ENCODE results near the gene MCEMP1. TPM values are rescaled to one million over a fixed set of nuclear protein-coding genes. Genes with fewer than 3 reads are reported as not detected.
"Not testable (repeated sequence)": the region's sequence is repeated elsewhere in the genome, so short reads cannot be mapped to it uniquely, and the experiment has no call there.

Gene MCEMP1
- total RNA-seq, 1 donor from 2014 or later, result 9.1 TPM

DNA sequence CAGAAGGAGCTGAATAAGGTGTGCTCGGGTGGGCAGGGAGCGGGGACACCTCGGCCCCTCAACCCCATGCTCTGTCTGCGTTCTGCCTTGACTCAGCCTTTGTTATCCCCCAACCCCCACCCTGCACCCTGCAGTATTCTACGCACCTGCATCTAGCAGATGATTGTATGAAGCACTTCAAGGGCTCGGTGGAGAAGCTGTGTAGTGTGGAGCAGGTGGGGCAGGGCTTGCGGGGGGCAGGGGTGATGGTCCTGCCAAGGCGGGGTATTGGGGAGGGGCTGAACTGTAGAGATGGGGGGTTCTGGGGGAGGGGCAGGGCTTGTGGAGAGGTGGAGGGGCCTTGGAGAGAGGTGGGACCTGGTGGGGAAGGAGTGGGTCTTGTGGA is 33.9 kb upstream of the MCEMP1 start:
- DNase-seq (ENCODE audit: low spot score), result no peak

DNA sequence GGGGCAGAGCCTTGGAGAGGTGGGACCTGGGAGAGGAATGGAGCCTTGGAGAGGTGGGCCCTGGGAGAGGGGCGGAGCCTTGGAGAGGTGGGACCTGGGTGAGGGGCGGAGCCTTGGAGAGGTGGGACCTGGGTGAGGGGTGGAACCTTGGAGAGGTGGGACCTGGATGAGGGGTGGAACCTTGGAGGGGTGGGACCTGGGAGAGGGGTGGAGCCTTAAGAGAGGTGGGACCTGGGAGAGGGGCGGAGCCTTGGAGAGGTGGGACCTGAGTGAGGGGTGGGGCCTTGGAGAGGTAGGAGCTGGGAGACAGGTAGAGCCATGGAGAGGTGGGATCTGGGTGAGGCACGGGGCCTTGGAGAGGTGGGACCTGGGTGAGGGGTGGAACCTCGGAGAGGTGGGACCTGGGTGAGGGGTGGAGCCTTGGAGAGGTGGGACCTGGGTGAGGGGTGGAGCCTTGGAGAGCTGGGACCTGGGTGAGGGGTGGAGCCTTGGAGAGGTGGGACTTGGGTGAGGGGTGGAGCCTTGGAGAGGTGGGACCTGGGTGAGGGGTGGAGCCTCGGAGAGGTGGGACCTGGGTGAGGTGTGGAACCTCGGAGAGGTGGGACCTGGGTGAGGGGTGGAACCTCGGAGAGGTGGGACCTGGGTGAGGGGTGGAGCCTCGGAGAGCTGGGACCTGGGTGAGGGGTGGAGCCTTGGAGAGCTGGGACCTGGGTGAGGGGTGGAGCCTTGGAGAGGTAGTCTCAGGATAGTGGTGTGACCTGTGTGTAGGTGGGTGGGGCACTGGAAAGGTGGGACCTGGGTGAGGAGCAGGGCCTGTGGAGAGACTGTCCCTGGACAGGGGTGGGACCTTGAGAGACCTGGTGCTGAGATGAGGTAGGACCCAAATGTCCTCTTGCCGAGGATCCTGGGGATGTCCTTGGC is 33.0 kb upstream of the MCEMP1 start:
- not testable (repeated sequence) for DNase-seq (ENCODE audit: low spot score)

DNA sequence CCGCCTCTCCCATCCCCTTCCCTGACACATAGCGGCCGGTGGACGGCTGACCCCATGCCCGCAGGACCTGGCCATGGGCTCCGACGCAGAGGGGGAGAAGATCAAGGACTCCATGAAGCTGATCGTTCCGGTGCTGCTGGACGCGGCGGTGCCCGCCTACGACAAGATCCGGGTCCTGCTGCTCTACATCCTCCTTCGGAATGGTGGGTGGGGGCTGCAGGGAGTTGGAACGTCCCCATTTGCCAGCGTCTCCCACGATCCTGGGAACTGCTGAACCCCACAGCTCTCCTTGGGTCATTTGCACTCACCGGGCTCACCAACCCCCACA is 32.4 kb upstream of the MCEMP1 start:
- no peak for DNase-seq (ENCODE audit: low spot score)

DNA sequence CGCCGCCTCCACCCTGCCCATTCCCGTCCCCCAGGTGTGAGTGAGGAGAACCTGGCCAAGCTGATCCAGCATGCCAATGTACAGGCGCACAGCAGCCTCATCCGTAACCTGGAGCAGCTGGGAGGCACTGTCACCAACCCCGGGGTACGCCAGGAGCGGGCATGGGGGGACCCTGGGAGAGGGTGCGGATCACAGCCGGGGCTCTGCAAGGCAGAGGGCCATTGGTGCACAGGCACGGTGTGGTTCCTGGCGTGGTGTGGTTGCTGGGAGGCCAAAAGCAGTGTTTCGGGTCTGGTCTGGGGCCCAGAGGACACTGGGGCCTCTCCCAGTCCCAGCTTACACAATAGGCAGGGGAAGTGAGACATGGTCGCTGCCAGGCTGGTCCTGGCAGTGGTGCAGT is 31.7 kb upstream of the MCEMP1 start:
- no peak for DNase-seq (ENCODE audit: low spot score)

DNA sequence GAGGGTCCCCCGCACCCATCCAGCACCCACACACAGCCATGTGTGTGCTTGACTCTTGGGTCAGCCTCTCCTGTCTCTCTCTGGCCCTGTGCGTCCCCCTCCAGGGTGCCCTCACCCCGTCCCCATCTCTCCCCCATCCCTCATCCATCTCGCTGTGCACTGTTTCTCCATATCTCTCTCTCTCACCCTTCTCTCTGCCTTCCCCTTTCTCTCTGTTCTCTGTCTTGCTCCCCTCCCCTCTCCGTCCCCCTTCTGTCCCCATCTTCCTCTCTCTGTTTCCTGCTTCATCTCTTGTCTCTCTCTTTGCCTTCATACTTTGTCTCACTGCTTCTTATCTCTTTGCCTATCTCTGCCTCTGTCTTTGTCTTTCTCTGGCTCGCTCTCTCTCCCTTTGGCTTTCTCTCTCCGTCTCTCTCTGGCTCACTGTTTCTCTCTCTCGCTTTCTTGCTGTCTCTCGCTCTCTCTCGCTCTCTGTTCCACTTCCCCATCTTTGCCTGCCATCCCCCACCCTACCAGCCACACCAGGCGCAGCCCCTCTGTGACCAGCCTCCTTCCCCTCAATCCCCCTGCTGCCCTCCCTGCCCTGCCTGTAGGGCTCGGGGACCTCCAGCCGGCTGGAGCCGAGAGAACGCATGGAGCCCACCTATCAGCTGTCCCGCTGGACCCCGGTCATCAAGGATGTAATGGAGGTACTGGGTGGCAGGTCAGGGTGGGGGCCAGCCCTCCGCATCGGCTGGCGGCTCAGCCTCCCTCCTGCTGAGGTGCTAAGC is 31.0 kb upstream of the MCEMP1 start:
- no peak for DNase-seq (ENCODE audit: low spot score)

DNA sequence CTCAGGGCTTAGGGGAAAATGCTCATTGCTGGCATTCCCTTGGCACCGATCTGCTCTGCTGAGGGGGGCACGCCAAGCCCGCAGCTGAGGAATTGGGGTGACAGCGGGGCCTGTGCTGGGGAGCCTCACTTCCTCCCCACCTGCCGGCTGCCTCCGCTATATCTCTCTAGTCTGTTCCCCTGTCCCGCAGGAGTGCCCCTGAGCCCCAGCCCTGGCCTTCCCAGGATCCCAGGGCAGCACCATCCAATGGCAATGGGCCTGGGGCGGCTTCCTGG is 30.5 kb upstream of the MCEMP1 start:
- DNase-seq (ENCODE audit: low spot score), result no peak

DNA sequence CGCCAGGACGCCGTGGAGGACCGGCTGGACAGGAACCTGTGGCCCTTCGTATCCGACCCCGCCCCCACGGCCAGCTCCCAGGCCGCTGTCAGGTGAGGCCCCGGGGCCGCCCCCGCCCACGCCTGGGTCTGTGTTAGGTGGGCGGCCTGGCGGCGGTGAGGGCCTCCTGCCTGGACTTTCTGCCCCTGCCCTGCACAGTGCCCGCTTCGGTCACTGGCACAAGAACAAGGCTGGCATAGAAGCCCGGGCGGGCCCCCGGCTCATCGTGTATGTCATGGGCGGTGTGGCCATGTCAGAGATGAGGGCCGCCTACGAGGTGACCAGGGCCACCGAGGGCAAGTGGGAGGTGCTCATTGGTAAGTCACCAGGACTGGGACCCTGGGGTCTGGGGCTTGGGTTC is 29.7 kb upstream of the MCEMP1 start:
- DNase-seq (ENCODE audit: low spot score), result no peak

DNA sequence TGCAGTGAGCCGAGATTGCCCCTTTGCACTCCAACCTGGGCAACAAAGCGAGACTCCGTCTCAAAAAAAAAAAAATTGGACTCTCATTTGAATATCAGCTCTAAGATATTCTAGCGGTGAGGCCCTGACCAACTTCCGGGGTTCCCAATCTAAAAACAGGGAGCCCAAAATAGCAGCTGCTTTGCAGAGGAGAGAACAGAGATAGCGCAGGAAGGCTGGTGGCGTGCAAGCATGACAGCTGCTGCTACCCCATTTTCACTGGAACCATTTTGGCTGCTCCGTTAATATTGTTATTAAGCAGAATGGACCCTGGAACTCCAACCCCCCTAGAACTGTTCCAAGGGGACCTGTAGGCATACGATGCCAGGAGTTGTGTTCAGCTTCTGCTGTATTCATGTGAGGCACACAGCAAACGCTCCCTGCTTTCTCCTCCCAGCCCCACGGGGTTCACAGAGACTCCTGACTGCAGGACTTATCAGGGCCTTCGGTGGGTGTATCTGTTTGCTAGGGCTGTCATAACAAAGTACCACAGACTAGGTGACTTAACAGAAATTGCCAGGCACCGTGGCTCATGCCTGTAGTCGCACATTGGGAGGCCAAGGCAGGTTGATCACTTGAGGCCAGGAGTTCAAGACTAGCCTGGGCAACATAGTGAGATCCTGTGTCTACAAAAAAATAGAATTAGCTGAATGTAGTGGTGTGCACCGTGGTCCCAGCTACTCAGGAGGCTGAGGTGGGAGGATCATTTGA is 28.4 kb upstream of the MCEMP1 start:
- DNase-seq (ENCODE audit: low spot score), result no peak

DNA sequence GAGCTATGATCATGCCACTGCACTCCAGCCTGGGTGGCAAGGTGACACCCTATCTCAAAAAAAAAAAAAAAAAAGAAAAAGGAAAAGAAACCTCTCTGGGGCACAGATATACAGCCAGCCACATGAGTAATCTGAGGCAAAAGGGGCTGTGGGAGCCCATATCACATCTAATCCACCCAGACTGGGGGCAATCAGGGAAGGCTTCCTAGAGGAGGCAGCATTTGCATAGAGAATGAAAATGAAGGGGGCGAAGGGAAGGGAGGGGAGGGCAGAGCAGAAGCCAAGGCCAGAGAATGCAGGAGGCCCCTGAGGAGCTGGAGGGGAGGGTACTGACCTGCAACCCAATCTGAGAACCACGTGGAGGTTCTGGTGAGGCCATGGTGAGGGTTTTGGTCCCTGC is 26.7 kb upstream of the MCEMP1 start:
- no peak for DNase-seq (ENCODE audit: low spot score)

DNA sequence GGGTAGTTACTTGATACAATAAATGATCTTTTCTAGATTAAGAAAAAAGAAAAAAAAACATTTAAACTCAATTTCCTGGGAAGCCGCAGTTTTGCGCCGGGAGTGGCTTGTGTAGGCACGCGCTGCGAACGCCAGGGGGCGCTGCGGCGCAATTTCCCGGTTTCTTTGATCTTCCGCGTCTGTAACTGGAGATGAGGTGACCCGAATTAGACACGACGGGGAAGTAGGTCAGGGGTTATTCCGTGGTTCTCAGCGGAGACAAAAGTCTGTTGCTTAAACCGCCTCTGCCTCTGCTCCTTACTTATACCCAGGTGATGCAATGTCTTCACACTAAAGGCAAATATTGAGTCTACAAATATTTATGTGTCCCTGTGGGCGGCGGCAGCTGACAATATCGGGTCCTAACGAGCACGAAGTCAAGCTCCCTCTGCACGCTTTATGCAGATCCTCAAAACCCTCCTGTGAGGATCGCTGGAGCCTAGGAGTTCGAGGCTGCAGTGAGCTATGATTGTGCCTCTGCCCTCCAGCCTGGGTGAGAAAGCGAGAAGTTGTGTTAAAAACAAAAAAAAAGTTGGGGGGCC is 24.7 kb upstream of the MCEMP1 start:
- DNase-seq (ENCODE audit: low spot score), result peak; percentile 94

DNA sequence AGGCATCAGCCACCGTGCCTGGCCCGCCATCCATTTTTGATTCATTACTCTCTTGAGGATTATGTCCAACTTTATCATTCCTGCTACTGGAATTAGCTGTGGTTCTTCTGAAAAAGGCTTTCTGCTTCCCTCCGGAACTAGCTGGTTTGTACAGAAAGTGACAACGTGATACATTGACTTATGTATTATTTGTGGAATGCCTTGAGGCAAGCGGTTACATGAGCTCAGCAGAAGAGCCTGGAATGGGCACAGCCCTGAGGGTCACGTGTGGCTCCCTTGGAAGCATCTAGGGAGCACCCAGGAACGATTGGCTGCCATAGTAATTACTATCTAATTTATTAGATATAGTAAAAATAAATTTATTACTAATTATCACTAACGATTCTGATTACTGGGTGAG is 22.5 kb upstream of the MCEMP1 start:
- no peak for DNase-seq (ENCODE audit: low spot score)

DNA sequence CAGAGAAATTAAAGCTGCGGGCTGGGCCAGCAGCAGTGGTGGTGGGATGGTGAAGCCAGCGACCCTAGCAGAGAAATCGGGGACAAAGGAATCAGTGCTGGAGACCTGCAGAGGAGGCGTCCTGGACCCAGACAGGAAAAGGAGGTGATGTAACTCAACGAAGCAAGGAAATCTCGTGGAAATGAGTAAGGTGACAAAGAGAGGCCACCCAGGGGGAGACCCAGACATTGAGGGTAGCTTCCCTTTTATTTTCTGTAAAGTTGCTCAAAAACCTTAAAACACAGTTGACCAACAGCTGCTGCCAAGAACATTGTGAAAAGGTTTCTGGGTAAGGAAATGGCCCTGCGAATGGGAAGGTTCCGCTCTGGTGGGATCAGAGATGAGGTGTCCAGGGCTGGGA is 21.3 kb upstream of the MCEMP1 start:
- DNase-seq (ENCODE audit: low spot score), result no peak

DNA sequence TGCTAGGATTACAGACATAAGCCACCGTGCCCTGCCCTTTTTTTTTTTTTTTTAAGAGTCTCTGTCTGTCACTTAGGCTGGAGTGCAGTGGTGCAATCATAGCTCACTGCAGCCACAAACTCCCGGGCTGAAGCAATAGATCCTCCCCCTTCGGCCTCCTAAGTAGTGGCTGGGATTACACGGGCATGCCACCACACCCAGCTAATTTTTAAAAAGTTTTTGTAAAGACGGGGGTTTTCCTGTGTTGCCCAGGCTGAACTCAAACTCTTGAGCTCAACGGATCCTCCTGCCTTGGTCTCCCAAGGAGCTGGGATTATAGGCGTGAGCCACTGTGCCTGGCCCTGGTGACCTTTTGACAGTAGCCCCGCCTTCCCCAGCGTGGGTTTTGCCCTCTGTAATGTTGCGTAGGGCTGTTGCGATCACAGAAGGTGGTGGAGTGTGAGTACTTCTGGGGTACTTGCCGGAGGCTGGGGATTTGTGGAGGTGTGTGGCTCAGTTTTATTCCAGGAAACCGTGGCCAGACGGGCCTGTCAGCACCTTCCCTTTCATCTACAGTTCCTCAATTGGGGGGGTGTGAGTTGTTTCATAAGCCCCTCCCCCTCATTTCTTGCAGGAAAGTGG is 19.6 kb upstream of the MCEMP1 start:
- no peak for DNase-seq (ENCODE audit: low spot score)

DNA sequence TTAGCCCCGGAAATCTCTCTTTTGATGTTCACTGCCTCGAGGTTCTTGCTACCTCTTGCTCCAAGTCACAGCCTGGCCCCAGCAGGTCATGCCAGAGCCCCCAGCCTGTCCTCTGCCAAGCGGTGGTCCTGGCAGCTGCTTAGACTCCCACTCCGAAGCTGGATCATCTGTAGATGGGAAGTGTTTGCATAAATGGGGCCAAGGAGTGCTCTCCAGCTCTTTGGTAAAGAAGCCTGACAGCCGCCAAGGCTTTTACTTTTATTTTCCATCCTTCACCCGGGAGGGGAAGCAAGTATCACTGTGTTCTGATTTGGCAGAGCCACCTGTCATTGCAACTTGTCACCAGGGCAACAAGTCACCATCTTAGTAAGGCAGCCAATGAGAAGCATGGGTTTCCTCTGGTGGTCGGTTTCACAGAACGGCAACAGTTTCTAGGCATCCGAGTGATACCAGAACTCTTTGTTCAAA is 18.6 kb upstream of the MCEMP1 start:
- no peak for DNase-seq (ENCODE audit: low spot score)

DNA sequence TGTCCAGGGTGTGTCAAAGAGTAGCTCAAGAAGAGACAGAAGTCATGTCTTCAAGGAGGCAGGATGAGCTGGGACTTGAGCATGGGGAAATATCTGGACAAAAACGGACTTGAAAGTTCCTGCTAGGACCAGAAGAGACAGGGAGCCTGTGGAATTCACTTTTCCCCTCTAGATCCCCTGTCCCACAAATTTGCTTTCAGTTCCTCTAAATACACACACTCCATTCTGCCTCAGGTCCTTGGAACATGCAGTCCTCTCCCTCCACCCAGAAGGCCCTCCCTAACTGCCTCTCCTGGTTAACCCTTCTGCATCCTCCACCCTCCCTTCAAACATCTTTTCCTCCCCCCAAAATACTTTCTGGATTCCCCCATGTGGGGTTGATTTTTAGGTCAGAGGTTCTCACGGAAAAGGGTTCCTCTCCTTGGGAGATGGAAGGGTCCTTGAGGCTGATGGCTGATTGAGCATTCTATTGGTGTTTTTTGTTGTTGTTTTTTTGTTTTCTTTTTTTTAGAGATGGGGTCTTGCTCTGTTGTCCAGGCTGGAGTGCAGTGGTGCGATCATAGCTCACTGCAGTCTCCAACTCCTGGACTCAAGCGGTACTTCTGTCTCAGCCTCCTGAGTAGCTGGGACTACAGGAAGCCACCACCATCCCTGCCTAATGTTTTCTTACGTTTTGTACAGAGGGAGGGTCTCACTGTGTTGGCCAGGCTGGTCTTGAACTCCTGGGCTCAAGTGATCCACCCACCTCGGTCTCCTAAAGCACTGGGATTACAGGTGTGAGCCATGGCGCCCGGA is 14.9 kb upstream of the MCEMP1 start:
- DNase-seq (ENCODE audit: low spot score), result no peak

DNA sequence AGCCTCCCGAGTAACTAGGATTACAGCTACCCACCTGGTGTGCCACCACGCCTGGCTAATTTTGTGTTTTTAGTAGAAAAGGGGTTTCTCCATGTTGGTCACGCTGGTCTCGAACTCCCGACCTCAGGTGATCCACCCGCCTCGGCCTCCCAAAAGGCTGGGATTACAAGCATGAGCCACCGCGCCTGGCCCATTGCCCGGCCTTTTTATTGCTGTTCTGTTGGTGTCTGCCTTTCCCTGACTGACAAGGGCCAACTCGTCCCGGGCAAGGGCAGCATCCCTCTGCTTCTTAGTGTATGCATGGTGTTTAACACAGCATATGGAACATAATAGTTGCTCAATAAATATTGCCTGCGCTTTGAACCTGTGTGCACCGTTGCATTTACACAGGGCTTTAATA is 14.2 kb upstream of the MCEMP1 start:
- no peak for DNase-seq (ENCODE audit: low spot score)

DNA sequence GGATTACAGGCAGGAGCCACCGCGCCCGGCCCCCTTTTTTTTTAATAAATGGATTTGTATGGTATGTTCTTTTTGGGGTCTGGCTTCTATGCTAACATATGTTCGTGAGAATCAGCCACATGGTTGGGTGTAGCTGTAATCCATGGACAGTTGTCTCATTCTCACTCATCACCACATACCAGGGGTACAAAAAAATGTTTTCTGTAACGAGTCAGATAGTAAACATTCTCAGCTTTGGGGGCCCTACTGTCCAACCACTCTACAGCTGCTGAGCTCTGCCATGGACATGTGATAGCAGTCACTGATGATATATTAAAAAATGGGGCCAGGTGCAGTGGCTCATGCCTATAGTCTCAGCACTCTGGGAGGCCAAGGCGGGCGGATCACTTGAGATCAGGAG is 13.2 kb upstream of the MCEMP1 start:
- DNase-seq (ENCODE audit: low spot score), result no peak

DNA sequence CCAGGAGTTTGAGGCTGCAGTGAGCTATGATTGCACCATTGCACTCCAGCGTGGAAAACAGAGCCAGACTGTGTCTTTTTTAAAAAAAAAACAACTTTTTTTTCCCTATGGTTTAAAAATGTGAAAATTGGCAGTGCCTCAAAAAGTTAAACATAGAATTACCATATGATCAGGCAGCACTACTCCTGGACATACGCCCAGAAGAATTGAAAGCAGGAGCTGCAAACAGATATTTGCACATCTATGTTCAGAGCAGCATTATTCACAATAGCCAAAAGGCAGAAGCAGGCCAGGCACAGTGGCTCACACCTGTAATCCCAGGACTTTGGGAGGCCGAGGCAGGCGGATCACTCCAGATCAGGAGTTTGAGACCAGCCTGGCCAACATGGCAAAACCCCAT is 11.8 kb upstream of the MCEMP1 start:
- no peak for DNase-seq (ENCODE audit: low spot score)

DNA sequence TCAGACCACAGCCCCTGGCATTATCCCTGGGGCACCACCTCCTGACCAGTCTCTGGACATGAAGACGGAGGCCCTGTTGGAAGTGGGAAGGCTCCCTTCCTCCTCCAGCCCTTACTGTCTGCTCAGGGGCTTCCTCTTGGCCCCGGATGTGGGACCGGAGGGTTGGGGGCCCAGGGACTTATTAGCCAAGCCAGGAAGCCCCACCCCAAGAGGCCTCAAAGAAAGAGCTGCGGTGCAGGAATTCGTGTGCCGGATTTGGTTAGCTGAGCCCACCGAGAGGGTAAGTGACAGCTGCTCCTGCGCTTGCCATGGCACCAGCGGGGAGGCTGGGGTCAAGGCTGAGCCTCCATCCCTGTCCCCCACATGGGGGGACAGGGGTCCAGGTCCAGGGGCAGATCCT is 8.0 kb upstream of the MCEMP1 start, which contains the start of gene RETN:
RETN (plus strand) TSS at position 208 of the 400 bp plus-strand sequence. CDS start 278 bp downstream, outside the sequence.
- no peak for DNase-seq (ENCODE audit: low spot score)

DNA sequence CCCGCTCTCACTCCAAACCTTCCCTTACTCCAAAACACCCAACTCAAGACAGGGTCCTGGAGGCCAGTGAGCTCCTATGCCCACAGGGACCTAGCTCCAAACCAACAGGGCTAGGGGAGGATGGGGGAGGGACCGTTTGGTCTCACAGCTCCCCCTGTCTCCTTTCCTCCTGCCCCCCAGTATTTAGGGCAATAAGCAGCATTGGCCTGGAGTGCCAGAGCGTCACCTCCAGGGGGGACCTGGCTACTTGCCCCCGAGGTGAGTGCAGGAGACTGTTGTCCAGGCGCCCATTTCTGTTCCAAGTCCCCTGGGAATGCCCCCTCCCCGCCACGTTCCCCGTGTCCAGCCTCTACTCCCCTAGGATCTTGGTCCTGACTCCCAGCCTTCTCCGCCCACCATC is 7.2 kb upstream of the MCEMP1 start:
- DNase-seq (ENCODE audit: low spot score), result no peak
